HepG2 (cell line): ENCODE measurements around the gene TPPP2. TPM values are rescaled to one million over a fixed set of nuclear protein-coding genes. Genes with fewer than 3 reads are reported as not detected.

Experiments
- ADNP ChIP-seq: sonication (generic); formaldehyde crosslinking; IDR thresholded peaks from 2 replicates; pipeline ENCODE4 v1.4.0; 2020; ENCODE audit warnings: missing genetic modification reagents
- AFF4 ChIP-seq: sonication (generic); formaldehyde crosslinking; IDR thresholded peaks from 2 replicates; pipeline ENCODE4 v1.4.0; 2020; ENCODE audit warnings: missing genetic modification reagents
- CEBPB ChIP-seq: IDR thresholded peaks from 2 replicates; pipeline ENCODE4 v1.6.1; 2011; ENCODE audit warnings: low read depth, low read length, improper control_type of control experiment, borderline replicate concordance
- PHF20 ChIP-seq: sonication (generic); formaldehyde crosslinking; IDR thresholded peaks from 2 replicates; pipeline ENCODE4 v1.5.0; 2020; ENCODE audit warnings: mild to moderate bottlenecking, missing genetic modification reagents
- PHF5A ChIP-seq: IDR thresholded peaks from one replicate; pipeline ENCODE4 v1.6.1; 2018; ENCODE audit warnings: low read depth, missing genetic modification reagents; ENCODE audit not compliant: unreplicated experiment
- ZNF142 ChIP-seq: sonication (generic); formaldehyde crosslinking; IDR thresholded peaks from 2 replicates; pipeline ENCODE4 v1.4.0; 2020; ENCODE audit warnings: missing genetic modification reagents
- ZNF333 ChIP-seq: sonication (generic); formaldehyde crosslinking; IDR thresholded peaks from 2 replicates; pipeline ENCODE4 v1.4.0; 2020; ENCODE audit warnings: mild to moderate bottlenecking, missing genetic modification reagents, borderline replicate concordance
- ZNF574 ChIP-seq: sonication (generic); formaldehyde crosslinking; IDR thresholded peaks from 2 replicates; pipeline ENCODE4 v1.4.0; 2020; ENCODE audit warnings: missing genetic modification reagents
- ZNF687 ChIP-seq: sonication (generic); formaldehyde crosslinking; IDR thresholded peaks from 2 replicates; pipeline ENCODE4 v1.5.1; 2020; ENCODE audit warnings: mild to moderate bottlenecking, missing genetic modification reagents, moderate library complexity
- polyA plus RNA-seq, 8 experiments: library from polyadenylated mRNA; depleted of rRNA in 3 of 8; stranded (reverse) in 7 of 8; unstranded in 1 of 8; fragments of >200 nt; fragmentation: Illumina TruSeq in 4 of 8; extraction: Trizol in 4 of 8; gene quantifications; 2 replicates each; pipeline versions ENCODE4 v1.2.1 to v1.2.3, GENCODE V29; 2011 to 2016; ENCODE audit warnings: low read depth in 4 of 8, missing spikeins in 1 of 8, mixed read lengths in 1 of 8; ENCODE audit not compliant: insufficient read depth in 1 of 8
- total RNA-seq, 5 experiments: library from RNA; depleted of rRNA; stranded (reverse); fragments of >200 nt; fragmentation: Illumina TruSeq; extraction: Trizol; gene quantifications; 2 replicates each; pipeline ENCODE4 v1.2.3, GENCODE V29; 2016; ENCODE audit warnings: low read depth in 1 of 5

The TPPP2 gene
- total and polyA plus RNA-seq, 2 of the 13 experiments (the other 11 are each of a cell fraction or from before 2014, with no cell fraction given), result 0.58 to 4.2 TPM

GRCh38 chr14:21043974-21044618 lies 14.1 kb downstream of the TPPP2 start (continued):
- TF ChIP-seq ZNF687 (CRISPR knock-in tag), result peak; percentile 70
- peak; percentile 56 for TF ChIP-seq PHF5A (CRISPR knock-in tag)
- no peak for TF ChIP-seq AFF4 (CRISPR knock-in tag)
- TF ChIP-seq ZNF142, result no peak
- TF ChIP-seq ZNF333 (CRISPR knock-in tag), result no peak; the same call in 1 of the 2 replicates
- TF ChIP-seq ZNF574 (CRISPR knock-in tag), result peak; percentile 41
- peak; percentile 87; the same call in 1 of the 2 replicates for TF ChIP-seq ADNP (CRISPR knock-in tag)
- TF ChIP-seq PHF20, result no peak; the same call in 1 of the 2 replicates
- peak; percentile 99 for TF ChIP-seq CEBPB
